Neural cell (in vitro differentiated cells): ENCODE results near the gene GAPVD1. TPM values are rescaled to one million over a fixed set of nuclear protein-coding genes. Genes with fewer than 3 reads are reported as not detected.
"Not testable (repeated sequence)": the region's sequence is repeated elsewhere in the genome, so short reads cannot be mapped to it uniquely, and the experiment has no call there.

ENCODE experiments used
- H2AFZ ChIP-seq: fragments of 200-600, 300-800 bp; sonication (generic), shearing (Covaris generic); 2 replicates; pipeline ENCODE4 v1.6.0; 2014; ENCODE audit warnings: low read depth, mild to moderate bottlenecking, antibody characterized with exemption, low read length, moderate library complexity
- H3F3A ChIP-seq: fragments of 200-600 bp; shearing (Covaris generic); 2 replicates; pipeline ENCODE4 v1.6.1; 2016; ENCODE audit warnings: mild to moderate bottlenecking, moderate library complexity, mixed read lengths, antibody characterized with exemption, low read length; ENCODE audit not compliant: insufficient read depth, poor library complexity, severe bottlenecking
- H3K27ac ChIP-seq: fragments of 200-600, 300-800 bp; sonication (generic), shearing (Covaris generic); 2 replicates; pipeline ENCODE4 v1.5.1; 2014; ENCODE audit warnings: mild to moderate bottlenecking, low read length, moderate library complexity
- H3K27me3 ChIP-seq: fragments of 300-800, 200-600 bp; sonication (generic), shearing (Covaris generic); 2 replicates; pipeline ENCODE4 v1.6.0; 2014; ENCODE audit warnings: mild to moderate bottlenecking, low read depth, low read length, moderate library complexity; ENCODE audit not compliant: insufficient read depth
- H3K36me3 ChIP-seq: fragments of 300-800, 200-600 bp; sonication (generic), shearing (Covaris generic); 2 replicates; pipeline ENCODE4 v1.5.1; 2014; ENCODE audit warnings: mild to moderate bottlenecking, antibody characterized with exemption, low read length, moderate library complexity; ENCODE audit not compliant: insufficient read depth
- H3K4me2 ChIP-seq: fragments of 300-800, 200-600 bp; sonication (generic), shearing (Covaris generic); 2 replicates; pipeline ENCODE4 v1.6.0; 2014; ENCODE audit warnings: mild to moderate bottlenecking, low read length
- H3K4me3 ChIP-seq: fragments of 300-800, 200-600 bp; sonication (generic), shearing (Covaris generic); 2 replicates; pipeline ENCODE4 v1.5.1; 2014; ENCODE audit warnings: mild to moderate bottlenecking, low read length, moderate library complexity
- H3K79me2 ChIP-seq: fragments of 200-600 bp; shearing (Covaris generic); replicated peaks from 2 replicates; pipeline ENCODE4 v1.6.0; 2014; ENCODE audit warnings: mild to moderate bottlenecking, low read length, moderate library complexity; ENCODE audit not compliant: insufficient read depth
- H3K9ac ChIP-seq: fragments of 300-800, 200-600 bp; sonication (generic), shearing (Covaris generic); 2 replicates; pipeline ENCODE4 v1.6.1; 2016; ENCODE audit warnings: mild to moderate bottlenecking, low read length, mixed read lengths
- H3K9me2 ChIP-seq: fragments of 200-600 bp; shearing (Covaris generic); 2 replicates; pipeline ENCODE4 v1.6.1; 2016; ENCODE audit warnings: mild to moderate bottlenecking, low read length, mixed read lengths; ENCODE audit not compliant: insufficient read depth
- H3K9me3 ChIP-seq: fragments of 200-600, 300-800 bp; sonication (generic), shearing (Covaris generic); 2 replicates; pipeline ENCODE4 v1.6.1; 2016; ENCODE audit warnings: mild to moderate bottlenecking, mixed run types, low read length, moderate library complexity, mixed read lengths
- H4K20me1 ChIP-seq: fragments of 200-600 bp; shearing (Covaris generic); 2 replicates; pipeline ENCODE4 v1.6.1; 2016; ENCODE audit warnings: mild to moderate bottlenecking, mixed run types; ENCODE audit not compliant: insufficient read depth
- CTCF ChIP-seq: fragments of 450-650 bp; IDR thresholded peaks from 2 replicates; pipeline ENCODE4 v1.5.1; 2014; ENCODE audit warnings: antibody characterized with exemption, mild to moderate bottlenecking, moderate library complexity; ENCODE audit not compliant: poor library complexity, severe bottlenecking
- EP300 ChIP-seq: fragments of 450-650 bp; conservative IDR thresholded peaks from 2 replicates; pipeline ENCODE4 v1.6.1; 2014; ENCODE audit warnings: antibody characterized with exemption, mild to moderate bottlenecking, moderate library complexity; ENCODE audit not compliant: poor library complexity, severe bottlenecking
- EZH2 ChIP-seq: fragments of 200-600, 300-800 bp; shearing (Covaris generic), sonication (generic); IDR thresholded peaks from 2 replicates; pipeline ENCODE4 v1.6.1; 2014; ENCODE audit warnings: antibody characterized with exemption, low read length, borderline replicate concordance, mild to moderate bottlenecking; ENCODE audit not compliant: insufficient read depth, poor library complexity, severe bottlenecking
- MXI1 ChIP-seq: fragments of 450-650 bp; conservative IDR thresholded peaks from 2 replicates; pipeline ENCODE4 v1.6.1; 2014; ENCODE audit warnings: antibody characterized with exemption, mild to moderate bottlenecking; ENCODE audit not compliant: poor library complexity, severe bottlenecking
- POLR2AphosphoS5 ChIP-seq: IDR thresholded peaks from 2 replicates; pipeline ENCODE4 v1.6.1; 2012
- RAD21 ChIP-seq: fragments of 450-650 bp; conservative IDR thresholded peaks from 2 replicates; pipeline ENCODE4 v1.6.1; 2014; ENCODE audit warnings: antibody characterized with exemption, mild to moderate bottlenecking, moderate library complexity
- REST ChIP-seq: IDR thresholded peaks from 2 replicates; pipeline ENCODE4 v1.6.1; 2012; ENCODE audit warnings: borderline replicate concordance
- SMC3 ChIP-seq: fragments of 450-650 bp; conservative IDR thresholded peaks from 2 replicates; pipeline ENCODE4 v1.6.1; 2014; ENCODE audit warnings: antibody characterized with exemption, mild to moderate bottlenecking, moderate library complexity; ENCODE audit not compliant: poor library complexity
- TAF1 ChIP-seq: IDR thresholded peaks from 2 replicates; pipeline ENCODE4 v1.6.1; 2012; ENCODE audit warnings: low read depth
- polyA plus RNA-seq: library from polyadenylated mRNA; depleted of rRNA; stranded (reverse); fragments of >200 nt; gene quantifications from 2 replicates; pipeline ENCODE4 v1.2.3, GENCODE V29; 2014

The GAPVD1 gene
- polyA plus RNA-seq, 1 donor from 2014 or later: 49.2 TPM

- Histone ChIP-seq H3K36me3 (no peaks in the 10 kb centered on the region), H2AFZ (peak overlapping the region; percentile 76), H3K4me2 (peak overlapping the region; percentile 88), H3K9ac (peak overlapping the region; percentile 96), H3K27me3 (no peaks in the 10 kb centered on the region), H3K79me2 (peaks cover 31% of the 10 kb centered on the region), H3K9me2 (no peaks in the 10 kb centered on the region), H3K9me3 (no peaks in the 10 kb centered on the region), H3F3A (no peaks in the 10 kb centered on the region), H3K4me3 (peak overlapping the region; percentile 100), H4K20me1 (no peaks in the 10 kb centered on the region), H3K27ac (peak overlapping the region; percentile 84)
- TF ChIP-seq MXI1 (no peak), TAF1 (no peak), CTCF (no peak), EZH2 (no peak), REST (no peak)
These were observed 817 bp downstream of the GAPVD1 start for GRCh38 chr9:125262294-125262991.

DNA sequence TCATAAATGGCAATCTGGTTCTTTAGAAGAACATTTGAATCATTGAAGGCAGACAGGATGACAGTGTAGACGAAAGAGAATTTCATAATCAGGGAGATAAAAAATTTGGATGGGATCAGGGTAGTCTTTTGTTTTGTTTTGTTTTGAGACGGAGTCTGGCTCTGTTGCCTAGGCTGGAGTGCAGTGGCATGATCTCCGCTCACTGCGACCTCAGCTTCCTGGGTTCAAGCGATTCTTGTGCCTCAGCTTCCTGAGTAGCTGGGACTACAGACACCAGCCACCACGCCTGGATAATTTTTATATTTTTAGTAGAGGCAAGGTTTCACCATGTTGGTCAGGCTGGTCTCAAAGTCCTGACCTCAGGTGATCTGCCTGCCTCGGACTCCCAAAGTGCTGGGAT, 2.4 kb downstream of the GAPVD1 start:
- peaks cover 42% of the 10 kb centered on the region for H3K79me2 ChIP-seq
- not testable (repeated sequence) for H3K36me3 ChIP-seq, H2AFZ ChIP-seq, H3K9me3 ChIP-seq, H3K9ac ChIP-seq, H3F3A ChIP-seq, H3K4me3 ChIP-seq, H3K27me3 ChIP-seq, H4K20me1 ChIP-seq, H3K27ac ChIP-seq, H3K4me2 ChIP-seq, H3K9me2 ChIP-seq

DNA sequence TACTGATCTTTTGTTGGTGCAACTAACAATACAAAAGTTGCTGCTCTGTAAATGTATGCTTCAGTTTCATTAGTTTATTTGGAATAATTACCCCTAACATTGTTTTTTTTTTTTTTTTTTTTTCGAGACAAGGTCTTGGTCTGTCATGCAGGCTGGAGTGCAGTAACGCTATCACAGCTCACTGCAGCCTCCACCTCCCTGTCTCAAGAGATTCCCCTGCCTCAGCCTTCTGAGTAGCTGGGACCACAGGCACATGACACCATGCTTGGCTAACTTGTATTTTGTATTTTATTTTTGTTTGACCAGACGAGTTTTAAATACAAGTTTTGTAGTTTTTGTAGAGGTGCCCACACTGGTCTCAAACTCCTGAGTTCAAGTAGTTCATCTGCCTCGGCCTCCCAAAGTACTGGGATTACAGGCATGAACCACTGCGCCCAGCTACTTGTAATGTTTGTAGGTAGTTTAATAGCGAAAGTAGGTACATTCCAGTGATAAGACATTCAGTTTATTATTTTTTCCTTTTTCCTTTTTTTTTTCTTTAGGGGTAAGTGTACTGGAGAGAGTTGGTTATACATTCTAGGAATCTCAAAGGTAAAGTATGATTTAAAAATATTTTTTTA, 6.9 kb downstream of the GAPVD1 start:
- Histone ChIP-seq H3K4me3 (no peak overlapping the region), H4K20me1 (no peaks in the 10 kb centered on the region), H3K9me2 (no peaks in the 10 kb centered on the region), H2AFZ (no peak overlapping the region), H3K27ac (no peak overlapping the region), H3K4me2 (no peak overlapping the region), H3K79me2 (peaks cover 32% of the 10 kb centered on the region), H3K9me3 (no peaks in the 10 kb centered on the region), H3K36me3 (no peaks in the 10 kb centered on the region), H3K27me3 (no peaks in the 10 kb centered on the region), H3F3A (no peaks in the 10 kb centered on the region), H3K9ac (no peak overlapping the region)
- TF ChIP-seq EP300 (no peak), CTCF (no peak), RAD21 (no peak), POLR2AphosphoS5 (no peak), EZH2 (no peak), TAF1 (no peak), MXI1 (no peak), SMC3 (no peak), REST (no peak)
